Measurements from ENCODE around the gene TMEM181.

The TMEM181 gene

DNA sequence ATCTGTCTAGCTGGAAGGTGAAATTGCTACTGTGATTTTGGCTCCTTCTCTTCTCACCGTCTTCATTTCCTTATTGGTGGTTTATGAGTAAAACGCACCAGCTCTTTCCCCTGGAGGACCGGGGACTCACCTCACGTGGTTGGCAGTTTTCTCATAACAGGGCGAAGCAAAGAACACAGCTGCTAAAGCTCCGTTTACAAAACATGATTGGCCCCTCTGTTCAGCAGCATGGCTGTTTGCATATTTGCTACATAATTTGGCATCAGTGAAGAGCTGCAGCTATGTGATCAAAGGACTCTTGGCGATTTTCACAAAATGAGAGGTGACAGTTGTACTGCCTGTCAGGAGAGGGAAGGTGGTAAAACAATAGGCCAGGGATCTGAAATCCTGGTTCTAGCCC, 20.5 kb upstream of the TMEM181 start:
- H3K4me3 Mint-ChIP-seq: no peak overlapping the region
- DNase-seq: no peak

DNA sequence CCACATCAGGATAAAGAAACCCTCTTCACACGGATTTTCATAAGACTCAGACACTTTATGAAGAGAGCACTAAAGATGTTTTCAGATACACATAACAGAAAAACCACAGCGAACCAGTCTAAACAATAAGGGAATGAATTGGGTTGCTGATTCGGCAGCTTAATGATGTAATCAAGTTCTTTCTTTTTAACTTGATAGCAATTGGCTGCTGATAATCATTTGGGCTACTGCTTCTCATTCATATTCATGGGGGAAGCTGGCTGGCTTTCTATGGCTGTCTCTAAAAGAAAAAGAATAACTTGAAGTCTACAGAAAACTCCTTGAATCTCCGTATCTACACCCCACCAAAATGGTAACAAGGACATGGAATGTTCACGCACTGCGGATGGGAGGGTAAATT, 20.0 kb upstream of the TMEM181 start:
- Mint-ChIP-seq H3K4me1 (peaks cover 5% of the 10 kb centered on the region), H3K9me3 (no peaks in the 10 kb centered on the region), H3K27me3 (ENCODE audit: low read depth, poor library complexity) (peaks cover 47% of the 10 kb centered on the region), H3K27ac (no peak overlapping the region), H3K36me3 (ENCODE audit: low read depth) (no peaks in the 10 kb centered on the region), H3K4me3 (no peak overlapping the region)
- TF ChIP-seq CTCF (IDR thresholded peaks at IDR 0.05): no peak
- DNase-seq: no peak

More for the DNA sequence above, 20.5 kb upstream of the TMEM181 start:
- Mint-ChIP-seq H3K27me3 (ENCODE audit: low read depth, poor library complexity) (peaks cover 51% of the 10 kb centered on the region), H3K27ac (no peak overlapping the region), H3K9me3 (no peaks in the 10 kb centered on the region), H3K36me3 (ENCODE audit: low read depth) (no peaks in the 10 kb centered on the region), H3K4me1 (peaks cover under 1% of the 10 kb centered on the region)
- no peak for TF ChIP-seq CTCF (IDR thresholded peaks at IDR 0.05)

DNA sequence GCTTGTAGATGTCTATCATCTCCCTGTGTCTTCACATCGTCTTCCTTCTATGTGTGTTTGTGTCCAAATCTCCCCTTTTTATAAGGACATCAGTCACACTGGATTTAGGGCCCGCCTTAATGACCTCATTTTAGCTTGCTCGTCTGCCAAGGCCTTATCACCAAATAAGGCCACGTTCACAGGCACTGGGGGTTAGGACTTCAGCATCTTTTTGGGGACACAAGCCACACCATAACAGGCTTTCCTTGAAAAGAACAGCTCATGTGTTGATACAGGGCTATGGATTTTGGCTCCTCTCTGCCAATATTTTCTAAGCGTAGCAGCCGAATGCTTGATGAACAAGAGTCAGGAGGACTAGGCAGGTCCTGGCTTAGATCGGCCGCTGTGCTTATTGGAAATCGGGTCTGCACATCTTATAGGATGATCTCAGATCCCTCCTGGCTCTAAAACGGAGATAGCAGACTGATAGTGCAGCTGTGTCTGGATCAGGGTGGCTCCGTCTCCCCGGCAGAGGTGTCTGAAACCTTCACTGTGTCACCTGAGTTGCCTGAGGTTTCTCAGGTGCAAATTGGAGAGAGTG, 16.2 kb upstream of the TMEM181 start:
- no peak for DNase-seq
- TF ChIP-seq CTCF (IDR thresholded peaks at IDR 0.05): no peak
- Mint-ChIP-seq H3K27ac (no peak overlapping the region), H3K36me3 (ENCODE audit: low read depth) (no peaks in the 10 kb centered on the region), H3K4me1 (peaks cover 14% of the 10 kb centered on the region), H3K9me3 (peaks cover 5% of the 10 kb centered on the region), H3K4me3 (no peak overlapping the region), H3K27me3 (ENCODE audit: low read depth, poor library complexity) (peaks cover 21% of the 10 kb centered on the region)

GRCh38 chr6:158544428-158544827, 15.5 kb upstream of the TMEM181 start:
- H3K4me3 Mint-ChIP-seq: no peak overlapping the region
- H3K4me1 Mint-ChIP-seq: peaks cover 14% of the 10 kb centered on the region
- H3K9me3 Mint-ChIP-seq: peaks cover 6% of the 10 kb centered on the region
- H3K36me3 Mint-ChIP-seq (ENCODE audit: low read depth): no peaks in the 10 kb centered on the region
- TF ChIP-seq CTCF (IDR thresholded peaks at IDR 0.05): no peak
- H3K27me3 Mint-ChIP-seq (ENCODE audit: low read depth, poor library complexity): peaks cover 14% of the 10 kb centered on the region
- DNase-seq: no peak
- H3K27ac Mint-ChIP-seq: peak overlapping the region; percentile 21

- H3K27me3 Mint-ChIP-seq (ENCODE audit: low read depth, poor library complexity): peaks cover 5% of the 10 kb centered on the region
- DNase-seq: no peak
- H3K4me3 Mint-ChIP-seq: no peak overlapping the region
- TF ChIP-seq CTCF (IDR thresholded peaks at IDR 0.05): no peak
- no peaks in the 10 kb centered on the region for H3K36me3 Mint-ChIP-seq (ENCODE audit: low read depth)
- H3K27ac Mint-ChIP-seq: no peak overlapping the region
- H3K4me1 Mint-ChIP-seq: peaks cover 14% of the 10 kb centered on the region
- H3K9me3 Mint-ChIP-seq: peaks cover 6% of the 10 kb centered on the region
Observed at GRCh38 chr6:158545043-158545966, 14.6 kb upstream of the TMEM181 start.

All from nephron progenitor cell (in vitro differentiated cells).